HEK293 (cell line): ENCODE results near the gene MLXIPL.
"Not testable (repeated sequence)": the region's sequence is repeated elsewhere in the genome, so short reads cannot be mapped to it uniquely, and the experiment has no call there.

ENCODE experiments used
- CTCF ChIP-seq: fragments of 450-650 bp; formaldehyde crosslinking; IDR thresholded peaks from 2 replicates; pipeline ENCODE4 v1.5.1; 2016; ENCODE audit warnings: missing biosample characterization, missing genetic modification characterization
- REST ChIP-seq: fragments of 450-650 bp; formaldehyde crosslinking; IDR thresholded peaks from 2 replicates; pipeline ENCODE4 v1.5.1; 2016; ENCODE audit warnings: missing biosample characterization, missing genetic modification characterization
- SETDB1 ChIP-seq: IDR thresholded peaks from one replicate; pipeline ENCODE4 v1.6.1; 2017; ENCODE audit warnings: mild to moderate bottlenecking, low read length, moderate library complexity, mixed read lengths; ENCODE audit not compliant: insufficient read length
- ZBTB44 ChIP-seq: fragments of 450-650 bp; IDR thresholded peaks from 2 replicates; pipeline ENCODE4 v1.5.1; 2018; ENCODE audit warnings: missing biosample characterization, mild to moderate bottlenecking, missing genetic modification characterization
- ZBTB49 ChIP-seq: fragments of 450-650 bp; formaldehyde crosslinking; IDR thresholded peaks from 2 replicates; pipeline ENCODE4 v1.5.1; 2016; ENCODE audit warnings: missing biosample characterization, missing genetic modification characterization, low read depth
- ZBTB8A ChIP-seq: fragments of 450-650 bp; formaldehyde crosslinking; IDR thresholded peaks from 2 replicates; pipeline ENCODE4 v1.5.1; 2016; ENCODE audit warnings: missing biosample characterization, missing genetic modification characterization
- ZFHX2 ChIP-seq: fragments of 450-650 bp; formaldehyde crosslinking; conservative IDR thresholded peaks from 2 replicates; pipeline ENCODE4 v1.5.1; 2016; ENCODE audit warnings: missing biosample characterization, missing genetic modification characterization
- ZFP37 ChIP-seq: fragments of 450-650 bp; formaldehyde crosslinking; IDR thresholded peaks from 2 replicates; pipeline ENCODE4 v1.5.1; 2016; ENCODE audit warnings: missing biosample characterization, missing genetic modification characterization
- ZNF146 ChIP-seq: fragments of 450-650 bp; formaldehyde crosslinking; IDR thresholded peaks from 2 replicates; pipeline ENCODE4 v1.5.1; 2016; ENCODE audit warnings: missing biosample characterization, missing genetic modification characterization

- TF ChIP-seq CTCF; REST (tag by site-specific recombination); ZNF146 (tag by site-specific recombination); SETDB1; ZFHX2; ZBTB8A; ZFP37 (tag by site-specific recombination); ZBTB49 (tag by site-specific recombination); ZBTB44: not testable (repeated sequence)
These were observed 4.9 kb downstream of the MLXIPL start for GRCh38 chr7:73619394-73619793.
